Medulla oblongata (tissue), 1 donor: ENCODE data around the gene MBNL2.
"Not testable (repeated sequence)": the region's sequence is repeated elsewhere in the genome, so short reads cannot be mapped to it uniquely, and the experiment has no call there.

ENCODE experiments used
- DNase-seq: peaks from one replicate; pipeline ENCODE4 v3.0.0-alpha.2; 2015; ENCODE audit errors: extremely low spot score

MBNL2 gene, protein sequence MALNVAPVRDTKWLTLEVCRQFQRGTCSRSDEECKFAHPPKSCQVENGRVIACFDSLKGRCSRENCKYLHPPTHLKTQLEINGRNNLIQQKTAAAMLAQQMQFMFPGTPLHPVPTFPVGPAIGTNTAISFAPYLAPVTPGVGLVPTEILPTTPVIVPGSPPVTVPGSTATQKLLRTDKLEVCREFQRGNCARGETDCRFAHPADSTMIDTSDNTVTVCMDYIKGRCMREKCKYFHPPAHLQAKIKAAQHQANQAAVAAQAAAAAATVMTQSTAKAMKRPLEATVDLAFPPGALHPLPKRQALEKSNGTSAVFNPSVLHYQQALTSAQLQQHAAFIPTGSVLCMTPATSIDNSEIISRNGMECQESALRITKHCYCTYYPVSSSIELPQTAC

DNA sequence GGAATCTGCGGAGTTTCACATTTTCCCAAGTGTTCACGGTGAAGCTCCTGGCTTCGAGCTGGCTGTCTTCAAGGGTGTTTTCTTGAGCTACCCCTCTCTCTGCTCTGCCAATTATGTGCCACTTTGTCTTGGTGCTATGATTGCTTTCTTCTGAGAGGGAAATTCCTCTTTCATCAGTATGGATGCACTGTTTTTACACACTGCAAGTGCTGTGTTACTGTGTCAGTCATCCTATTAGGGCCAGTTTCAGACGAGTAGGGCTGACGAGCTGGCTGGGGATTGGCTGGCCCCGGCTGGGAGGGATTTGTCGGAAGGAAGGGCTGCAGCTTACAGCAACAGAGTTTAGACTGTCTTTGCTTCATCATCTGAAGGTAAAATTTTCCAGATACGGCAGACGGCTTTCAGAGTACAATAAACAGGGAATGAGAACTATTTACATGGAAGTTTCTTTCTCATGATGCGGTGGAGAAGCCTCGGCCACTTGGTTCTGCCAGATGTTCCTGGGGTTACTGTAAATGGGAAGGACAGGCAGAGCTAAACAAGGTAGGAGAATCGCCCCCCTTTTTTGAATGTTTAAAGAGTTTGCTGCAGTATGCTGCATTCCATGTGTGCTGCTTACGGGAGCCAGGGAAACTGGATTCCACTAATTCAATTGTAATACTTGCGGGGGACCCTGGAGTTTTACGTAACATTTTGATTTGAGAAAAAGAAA lies at the start of gene MBNL2:
Gene MBNL2 (plus strand): TSS at position 345 of the 712 bp plus-strand sequence. CDS start 53,903 bp downstream, outside the sequence.
- peak; percentile 99 for DNase-seq

DNA sequence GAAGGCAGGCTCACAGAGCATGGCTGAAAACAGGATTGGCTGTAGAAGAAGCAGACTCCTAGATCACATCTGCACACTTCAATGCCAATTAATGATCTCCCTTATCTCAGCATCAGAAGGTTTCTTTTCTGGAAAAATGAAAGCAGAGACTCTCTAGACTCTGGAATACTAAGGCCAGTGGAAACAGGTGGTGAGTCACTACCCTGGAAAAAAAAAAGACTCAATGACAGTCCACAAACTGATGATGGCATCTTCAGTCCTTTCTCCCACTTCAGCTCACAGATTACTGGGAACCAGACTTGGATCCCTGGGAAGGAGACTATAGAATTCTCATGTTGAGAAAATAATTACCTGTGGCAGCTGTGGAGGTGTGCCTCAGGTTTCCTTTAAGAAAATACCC lies 47.5 kb upstream of the MBNL2 start:
- no peak for DNase-seq

DNA sequence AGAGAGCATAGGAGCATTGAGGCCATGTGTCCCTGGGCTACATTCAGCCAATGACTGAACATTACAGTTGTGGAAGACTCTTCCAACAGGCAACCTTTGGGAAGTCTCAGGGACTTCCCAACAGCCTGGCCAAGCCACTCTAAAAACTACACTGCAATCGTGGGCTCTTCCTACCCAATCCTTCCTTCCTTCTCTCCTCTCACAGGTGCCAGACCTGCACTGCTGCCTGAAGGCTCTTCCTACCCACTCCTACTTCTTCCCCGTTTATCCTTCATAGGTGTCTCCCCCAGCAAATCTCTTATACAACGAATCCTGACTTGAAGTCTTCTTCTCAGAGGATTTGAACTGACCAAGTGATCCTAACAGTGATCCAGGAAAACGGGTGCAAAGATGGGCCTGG lies 47.1 kb upstream of the MBNL2 start:
- no peak for DNase-seq

DNA sequence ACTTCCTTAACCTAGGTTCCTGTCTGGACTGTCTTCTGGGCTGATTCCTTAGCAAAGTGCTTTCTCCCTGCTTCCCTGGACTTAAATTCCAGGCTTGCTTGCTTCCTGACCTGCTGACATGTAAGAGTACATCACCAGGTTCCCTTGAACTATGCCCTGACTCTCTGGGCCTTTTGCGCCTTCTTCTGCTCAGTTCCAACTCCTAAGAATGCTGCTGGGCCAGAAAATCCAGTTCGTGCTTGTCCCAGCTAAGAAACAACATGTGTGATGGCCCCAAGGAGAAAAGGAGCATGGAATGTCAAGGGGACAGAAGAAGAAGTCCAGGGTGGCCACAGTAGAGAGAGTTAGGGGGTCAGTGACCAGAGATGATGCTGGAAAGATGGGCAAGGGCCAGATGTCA lies 42.6 kb upstream of the MBNL2 start:
- DNase-seq, result no peak

DNA sequence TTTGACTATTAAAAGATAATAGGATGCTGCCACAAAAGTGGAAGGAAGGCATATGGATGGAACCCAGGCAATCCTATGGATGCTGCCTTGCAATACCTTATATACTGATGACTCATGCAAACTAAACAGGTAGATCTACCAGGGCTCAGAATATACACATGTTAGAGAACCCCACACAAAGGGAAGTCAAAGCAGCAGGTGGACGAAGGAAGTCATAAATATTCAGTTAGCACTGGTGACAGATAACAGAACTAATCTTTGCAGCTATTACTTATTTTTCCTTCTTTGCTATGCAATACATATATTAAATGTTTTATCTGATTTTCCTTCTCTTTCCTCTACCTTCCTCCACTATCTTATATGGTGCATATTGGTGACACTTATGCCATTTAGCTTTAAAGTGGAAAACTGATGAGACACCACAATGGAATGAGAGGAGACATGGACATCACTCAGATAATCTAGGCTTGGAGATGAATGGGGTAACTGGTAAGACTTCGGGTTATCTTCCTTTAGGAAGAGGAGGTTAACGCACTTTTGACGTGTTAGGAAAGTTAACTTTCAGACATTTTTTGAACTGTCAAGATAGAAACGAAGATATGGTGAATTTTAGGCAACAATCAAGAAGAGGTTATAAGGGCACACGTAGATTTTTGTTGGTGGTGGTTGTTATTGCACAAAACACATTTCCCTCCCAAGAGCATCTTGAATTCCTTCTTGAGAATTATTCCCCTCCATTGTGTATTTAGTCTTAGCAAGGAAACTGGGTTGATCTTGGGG lies 39.8 kb upstream of the MBNL2 start:
- DNase-seq, result no peak

DNA sequence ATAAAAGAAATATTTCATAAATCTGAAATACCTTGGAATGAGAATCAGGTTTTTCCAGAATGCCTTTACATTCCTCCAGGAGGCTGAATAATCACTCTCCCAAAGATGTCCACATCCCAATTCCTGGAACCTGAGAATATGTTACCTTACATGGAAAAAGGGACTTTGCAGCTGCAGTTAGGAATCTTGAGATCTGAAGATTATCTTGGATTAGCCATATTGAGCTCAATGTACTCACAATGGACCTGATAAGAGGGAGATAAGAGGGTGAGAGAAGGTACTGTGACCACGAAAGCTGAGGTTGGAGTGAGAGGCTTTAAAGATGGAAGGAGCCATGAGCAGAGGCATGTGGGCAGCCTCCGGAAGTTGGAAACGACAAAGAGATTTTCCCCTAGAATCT lies 36.8 kb upstream of the MBNL2 start:
- no peak for DNase-seq

DNA sequence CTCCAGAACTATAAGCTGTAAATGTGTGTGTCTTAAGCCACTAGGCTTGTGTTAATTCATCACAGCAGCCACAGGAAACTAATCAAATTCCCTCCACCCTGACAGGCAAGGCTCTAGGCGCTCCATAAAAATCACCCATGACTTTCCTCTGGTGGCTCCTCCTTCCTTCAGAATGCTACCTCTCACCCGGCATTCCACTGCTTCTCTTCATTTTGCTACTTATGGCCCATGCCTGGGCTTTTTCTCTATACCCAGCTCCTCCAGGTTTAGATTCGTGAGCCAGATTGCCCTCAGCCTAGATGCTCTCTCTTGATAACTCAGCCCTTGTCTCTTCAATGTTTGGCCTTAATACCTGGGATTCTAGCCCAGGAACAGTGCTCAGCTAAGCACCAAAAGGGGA lies 36.4 kb upstream of the MBNL2 start:
- no peak for DNase-seq

DNA sequence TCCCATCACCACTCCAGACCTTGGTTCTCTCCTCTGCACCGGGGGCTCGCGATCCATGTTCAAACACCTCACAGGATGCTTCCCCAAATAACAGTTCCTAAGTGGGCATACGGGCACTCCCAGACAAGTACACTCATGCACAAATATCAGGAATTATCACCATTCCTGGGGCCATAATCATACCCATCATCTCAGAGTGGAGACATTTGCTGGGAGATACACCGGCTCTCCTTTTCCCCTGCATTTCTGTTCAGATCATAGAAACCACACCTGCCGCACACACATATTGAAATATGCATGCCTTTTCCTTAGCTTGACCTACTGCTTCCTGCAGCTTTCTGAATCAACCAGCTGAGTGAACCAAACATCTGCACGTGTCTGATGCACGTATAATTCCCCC lies 33.9 kb upstream of the MBNL2 start:
- no peak for DNase-seq

DNA sequence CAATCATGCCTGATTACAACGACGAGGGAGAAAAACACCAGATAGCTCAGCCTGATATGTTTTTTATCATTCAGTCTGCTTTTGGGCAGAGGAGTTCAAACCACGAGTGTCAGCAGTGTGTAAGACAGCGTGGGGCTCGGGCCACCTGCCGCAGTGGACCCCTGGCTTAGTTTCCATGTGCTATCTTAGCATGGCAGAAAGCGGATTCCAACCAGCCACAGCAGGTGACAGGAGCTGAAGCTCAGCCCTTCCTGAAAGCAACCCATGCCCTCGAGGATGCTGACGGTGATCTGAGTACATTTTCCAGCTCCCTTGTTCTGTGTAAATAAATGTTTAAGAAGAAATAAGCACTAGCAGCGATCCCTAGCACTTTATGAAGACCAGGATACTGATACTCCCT lies 32.2 kb upstream of the MBNL2 start:
- no peak for DNase-seq

DNA sequence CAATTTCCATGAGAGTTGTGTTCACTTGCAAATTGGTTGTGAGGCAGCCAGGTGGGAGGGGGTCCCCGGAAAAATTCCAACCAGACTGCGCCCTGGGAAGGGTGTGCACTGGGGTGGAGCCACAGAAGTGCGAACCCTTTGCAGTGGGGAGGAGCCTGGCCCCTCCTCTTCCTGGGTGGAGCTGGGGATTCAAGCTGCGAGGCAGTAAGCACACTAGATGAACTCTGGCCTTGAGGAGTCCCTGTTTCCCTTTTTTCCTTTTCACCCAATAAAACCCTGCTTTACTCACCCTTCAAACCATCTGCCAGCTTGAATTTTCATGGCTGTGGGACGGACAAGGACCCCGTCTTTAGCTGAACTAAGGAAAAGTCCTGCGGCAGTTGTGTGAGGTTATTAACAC lies 31.0 kb upstream of the MBNL2 start:
- peak; percentile 30 for DNase-seq

DNA sequence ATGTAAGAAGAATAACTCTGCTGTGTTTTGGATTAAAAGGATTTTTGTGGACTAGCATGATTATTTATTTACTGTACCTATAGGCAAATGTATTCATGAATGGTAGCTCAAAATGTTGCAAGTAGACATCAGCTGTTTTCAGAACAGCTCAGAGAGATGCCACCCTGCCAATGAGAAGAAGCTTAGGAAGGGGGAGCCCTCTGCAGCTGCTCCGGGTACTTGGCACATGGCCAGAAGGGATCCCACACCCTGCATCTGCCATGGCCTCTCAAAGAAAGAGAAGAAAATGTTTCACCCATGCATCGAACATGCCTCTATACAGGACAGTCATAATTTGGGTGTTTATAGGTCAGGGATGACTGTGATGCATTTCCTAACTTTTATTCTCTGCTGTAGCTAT lies 30.5 kb upstream of the MBNL2 start:
- peak; percentile 53 for DNase-seq

DNA sequence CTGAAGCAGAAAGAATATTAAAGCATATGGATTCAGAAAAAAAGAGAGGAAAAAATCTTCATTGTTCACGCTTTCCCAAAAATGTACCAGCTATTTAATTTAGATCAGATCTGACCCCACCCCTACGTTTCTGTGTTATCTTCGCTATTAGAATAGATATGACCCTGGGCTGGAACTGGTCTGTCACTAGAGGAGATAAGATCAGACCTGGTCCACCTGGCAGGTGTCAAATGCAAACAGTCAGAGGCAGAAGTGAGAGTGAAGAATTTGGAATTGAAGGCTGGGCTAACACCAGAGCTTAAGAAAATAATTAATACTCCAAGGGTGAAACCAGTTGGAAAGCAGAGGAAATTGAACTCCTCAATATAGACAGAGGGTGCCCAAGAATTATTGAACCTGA lies 30.0 kb upstream of the MBNL2 start:
- DNase-seq, result no peak

DNA sequence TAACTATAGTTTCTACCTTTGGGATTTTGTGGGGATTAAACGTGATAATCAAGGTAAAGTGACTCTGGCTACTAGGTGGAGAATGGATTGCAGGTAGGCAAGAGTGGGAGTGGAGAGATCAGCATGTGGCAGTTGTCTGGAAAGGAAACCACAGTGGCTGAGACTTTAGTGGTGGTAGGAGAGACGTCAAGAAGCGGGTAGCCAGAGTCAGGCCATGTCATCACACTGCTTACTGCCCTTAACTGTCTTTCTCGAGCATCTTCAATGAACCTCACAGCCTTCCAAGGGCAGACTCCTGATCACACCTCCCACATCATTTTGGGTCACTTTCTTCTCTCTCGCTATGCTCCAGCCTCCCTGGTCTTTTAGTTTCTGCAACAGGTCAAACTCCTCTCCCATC lies 28.6 kb upstream of the MBNL2 start:
- no peak for DNase-seq

DNA sequence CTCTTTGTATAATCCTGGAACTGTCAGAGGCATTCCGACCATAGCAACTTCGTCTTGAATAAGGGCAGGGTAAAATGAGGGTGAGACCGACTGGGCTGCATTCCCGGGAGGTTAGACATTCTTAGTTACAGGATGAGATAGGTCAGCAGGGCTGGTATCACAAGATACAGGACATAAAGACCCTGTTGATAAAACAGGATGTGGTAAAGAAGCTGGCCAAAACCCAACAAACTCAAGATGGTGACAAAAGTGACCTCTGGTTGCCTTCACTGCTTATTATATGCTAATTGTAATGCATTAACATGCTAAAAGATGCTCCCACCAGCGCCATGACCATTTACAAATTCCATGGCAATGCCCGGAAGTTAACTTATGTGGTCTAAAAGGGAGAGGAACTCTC lies 27.7 kb upstream of the MBNL2 start:
- DNase-seq, result no peak

DNA sequence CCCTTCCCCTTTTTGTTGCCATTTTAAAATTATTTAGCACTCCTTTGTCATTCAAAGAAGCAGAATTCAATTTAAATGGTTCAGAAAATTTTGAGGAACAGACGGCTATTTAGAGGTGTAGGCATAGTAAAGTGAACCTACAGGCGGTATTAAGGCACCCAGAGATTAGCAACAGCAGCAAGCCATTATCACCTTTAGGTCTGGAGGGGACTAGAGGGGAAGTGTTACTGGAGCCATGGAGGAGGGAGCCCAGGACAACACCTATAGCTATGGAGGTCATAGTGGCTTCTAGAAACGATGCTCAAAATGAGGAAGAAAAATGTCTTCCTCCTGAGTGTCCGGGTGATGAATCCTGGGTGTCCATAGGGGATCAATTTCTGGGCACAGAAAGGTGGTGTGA lies 25.8 kb upstream of the MBNL2 start:
- DNase-seq, result no peak

DNA sequence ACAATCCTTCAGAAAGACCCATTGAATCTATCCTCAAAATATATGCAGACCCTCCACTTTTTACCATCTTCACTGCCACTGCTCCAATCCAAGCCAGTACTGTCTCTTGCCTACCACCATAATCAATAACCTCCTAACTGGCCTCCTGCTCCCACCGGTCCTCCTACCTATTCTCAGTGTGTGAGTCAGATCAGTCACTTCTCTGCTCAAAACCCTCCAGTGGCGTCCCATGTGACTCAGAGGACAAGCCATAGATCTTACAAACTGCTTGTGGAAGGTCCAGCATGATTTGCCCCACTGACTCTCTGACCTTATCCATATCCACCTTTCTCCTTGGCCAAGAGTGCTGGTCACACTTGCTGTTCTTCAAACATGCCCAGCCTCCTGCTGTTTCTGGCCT lies 23.4 kb upstream of the MBNL2 start:
- DNase-seq, result no peak

DNA sequence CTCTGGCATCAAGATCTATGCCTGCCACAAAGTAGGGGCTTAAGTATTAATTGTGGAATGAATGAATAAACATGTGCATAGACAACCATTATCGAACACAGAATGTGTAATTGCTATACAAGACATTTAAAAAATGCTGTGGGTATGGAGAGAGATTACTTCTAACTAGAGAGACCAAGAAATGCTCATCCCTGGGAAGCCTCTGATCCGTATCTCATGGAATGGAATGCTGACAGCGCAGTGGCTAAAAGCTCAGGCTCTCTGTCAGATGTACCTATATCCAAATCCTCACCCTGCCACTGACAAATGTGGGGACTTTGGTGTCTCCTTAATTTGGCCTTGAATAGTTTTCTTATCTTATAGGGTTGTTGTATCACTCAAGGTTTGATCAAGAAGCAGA lies 22.7 kb upstream of the MBNL2 start:
- no peak for DNase-seq

DNA sequence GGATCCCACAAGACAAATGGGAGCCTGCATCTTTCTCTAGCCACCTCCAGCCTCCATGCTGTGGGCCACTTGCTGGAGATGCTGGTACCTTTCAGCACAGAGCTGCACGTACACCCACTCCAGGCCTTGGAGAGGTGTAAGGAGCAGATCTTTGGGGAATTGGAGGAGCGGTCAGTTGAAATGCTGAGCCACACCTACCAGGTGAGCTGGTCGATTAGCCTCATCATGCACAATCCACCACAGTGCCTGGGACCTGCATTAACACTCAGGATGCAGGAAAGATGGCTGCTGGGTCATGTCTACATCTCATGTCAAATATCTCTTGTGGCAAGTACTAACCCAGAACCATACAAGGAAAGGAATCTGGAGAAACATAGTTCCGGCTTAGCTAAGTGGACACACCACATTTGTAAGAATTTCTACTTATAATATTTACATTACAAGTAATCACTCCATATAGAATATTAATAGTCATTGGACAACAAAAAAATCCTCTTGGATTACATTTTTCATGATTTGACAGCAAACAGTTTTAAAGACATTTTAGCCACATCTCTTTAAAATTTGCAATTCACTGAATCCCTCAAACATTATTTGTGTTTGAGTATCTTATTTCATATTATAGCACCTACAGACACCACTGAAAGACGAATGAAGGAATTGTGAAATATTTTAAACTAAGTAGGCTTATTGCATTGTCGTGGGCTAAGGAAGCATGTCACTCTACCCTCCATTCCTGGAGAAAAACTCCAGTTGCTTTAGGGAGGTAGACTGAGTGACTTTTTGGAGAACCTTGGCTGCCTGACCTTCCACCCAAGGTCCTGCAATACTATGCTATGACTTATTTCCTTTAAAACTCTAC lies 21.8 kb upstream of the MBNL2 start:
- no peak for DNase-seq

DNA sequence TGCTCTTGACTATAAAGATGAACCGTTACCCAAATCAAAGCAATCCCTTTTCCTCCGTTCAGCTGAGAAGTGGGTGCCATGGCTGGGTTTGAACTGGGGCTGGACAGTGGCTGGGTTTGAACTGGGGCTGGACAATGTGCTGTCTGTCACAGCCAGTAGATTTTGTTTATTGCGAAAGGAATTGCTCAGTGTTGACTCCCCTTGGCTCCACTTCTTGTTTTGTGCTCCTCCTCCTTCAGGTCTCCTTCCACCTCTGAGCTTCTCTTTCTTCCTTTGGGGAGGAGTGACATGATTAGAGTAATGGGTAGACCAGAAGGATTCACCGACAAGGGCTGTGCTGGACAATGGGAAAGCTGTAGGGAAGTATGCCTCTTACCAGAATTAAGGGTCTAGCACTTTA lies 19.4 kb upstream of the MBNL2 start:
- no peak for DNase-seq

DNA sequence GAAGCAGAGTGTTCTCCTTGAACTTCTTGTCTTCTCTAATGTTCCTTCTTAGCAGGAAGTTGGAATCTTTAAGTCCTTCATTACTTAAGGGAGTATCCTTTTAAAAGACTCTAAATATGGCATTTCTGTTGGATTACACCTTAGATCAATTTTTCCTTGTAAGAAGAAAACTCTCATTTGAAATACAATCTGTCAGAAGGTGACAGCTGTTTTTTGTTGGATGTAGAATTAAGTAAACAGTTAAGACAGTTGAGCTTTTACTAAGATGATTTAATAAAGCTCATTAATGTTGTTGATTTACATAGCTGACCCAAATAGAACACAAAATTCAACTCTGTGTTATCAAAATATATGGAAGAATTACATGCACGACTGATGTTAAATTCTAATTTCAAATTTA lies 16.7 kb upstream of the MBNL2 start:
- no peak for DNase-seq

DNA sequence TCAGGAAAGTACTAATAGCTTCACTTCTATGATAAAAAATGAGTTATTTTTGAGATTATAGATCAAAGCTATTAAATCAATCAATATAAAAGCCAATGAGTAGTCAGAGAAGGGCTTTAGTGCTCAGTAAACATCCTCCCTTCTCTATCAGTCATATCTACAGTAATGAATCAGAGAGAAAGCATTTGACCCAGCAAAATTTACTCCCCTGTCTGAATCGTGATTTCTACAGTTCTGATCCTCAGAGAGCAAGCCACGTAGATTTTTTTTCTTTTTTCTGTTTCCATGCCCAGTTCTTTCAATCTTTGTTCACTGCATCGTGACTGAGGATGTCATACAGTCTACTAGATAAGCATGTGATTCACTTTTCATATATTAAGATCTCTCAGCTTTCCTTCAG lies 16.2 kb upstream of the MBNL2 start:
- DNase-seq, result no peak

DNA sequence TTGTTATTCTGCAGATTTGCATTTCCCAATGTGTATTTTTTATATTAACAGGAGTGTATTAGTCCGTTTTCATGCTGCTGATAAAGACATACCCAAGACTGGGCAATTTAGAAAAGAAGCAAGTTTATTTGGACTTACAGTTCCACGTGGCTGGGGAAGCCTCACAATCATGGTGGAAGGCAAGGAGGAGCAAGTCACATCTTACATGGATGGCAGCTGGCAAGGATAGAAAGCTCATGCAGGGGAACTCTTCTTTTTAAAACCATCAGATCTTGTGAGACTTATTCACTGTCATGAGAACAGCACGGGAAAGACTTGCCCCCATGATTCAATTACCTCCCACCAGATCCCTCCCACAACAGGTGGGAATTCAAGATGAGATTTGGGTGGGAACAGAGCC lies 14.9 kb upstream of the MBNL2 start:
- DNase-seq, result not testable (repeated sequence)
